HG03095 (cell line): ENCODE measurements around the gene RIPK4.

Experiments
- ATAC-seq: cut with Tn5 transposase; IDR thresholded peaks from one replicate; pipeline ENCODE4 v1.9.1; 2021; ENCODE audit warnings: moderate library complexity; ENCODE audit not compliant: unreplicated experiment

The RIPK4 gene

GRCh38 chr21:41766883-41767605 is at the start of gene RIPK4:
TSS of gene RIPK4 (minus strand) at chr21:41767052. CDS start at chr21:41767041, 11 bp downstream.
- no peak for ATAC-seq

- ATAC-seq, result no peak
Observed at GRCh38 chr21:41815652-41816582, 49.1 kb upstream of the RIPK4 start.

GRCh38 chr21:41813226-41813625 is 46.4 kb upstream of the RIPK4 start:
- ATAC-seq, result no peak

DNA sequence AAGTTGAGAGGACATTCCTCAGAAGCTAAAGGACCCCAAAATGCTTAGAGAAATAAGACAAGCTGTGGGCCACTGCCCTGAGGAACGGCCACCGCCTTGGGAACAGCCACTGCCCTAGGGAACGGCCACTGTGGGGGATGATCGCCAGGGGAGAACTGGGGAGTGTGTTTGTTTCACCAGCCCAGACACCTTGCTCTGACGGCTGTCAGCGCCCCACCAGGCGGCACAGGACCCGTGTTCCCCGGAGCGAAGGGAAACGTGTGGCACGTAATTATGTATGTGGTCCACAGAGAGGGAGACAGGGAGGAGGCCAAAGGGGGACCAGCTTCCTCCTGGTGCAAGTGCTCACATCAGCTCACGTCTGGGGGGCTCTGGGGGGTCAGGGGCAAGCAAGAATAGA is 45.8 kb upstream of the RIPK4 start:
- no peak for ATAC-seq

DNA sequence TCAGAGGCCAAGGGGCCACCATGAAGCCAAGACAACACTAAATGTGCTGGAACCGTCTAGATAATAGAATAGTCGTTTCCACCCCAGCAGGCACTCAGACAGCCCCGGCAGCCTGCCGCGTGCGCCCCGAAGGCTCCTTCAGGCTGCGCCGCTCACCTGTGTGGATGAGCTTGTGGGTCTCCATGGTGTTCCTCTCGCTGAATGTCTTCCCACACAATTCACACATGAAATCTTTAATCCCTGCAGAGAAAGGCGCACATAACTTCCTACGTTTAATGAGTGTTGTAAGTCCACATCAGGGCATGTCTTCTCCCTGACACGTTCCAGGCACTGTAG is 43.7 kb upstream of the RIPK4 start:
- no peak for ATAC-seq

DNA sequence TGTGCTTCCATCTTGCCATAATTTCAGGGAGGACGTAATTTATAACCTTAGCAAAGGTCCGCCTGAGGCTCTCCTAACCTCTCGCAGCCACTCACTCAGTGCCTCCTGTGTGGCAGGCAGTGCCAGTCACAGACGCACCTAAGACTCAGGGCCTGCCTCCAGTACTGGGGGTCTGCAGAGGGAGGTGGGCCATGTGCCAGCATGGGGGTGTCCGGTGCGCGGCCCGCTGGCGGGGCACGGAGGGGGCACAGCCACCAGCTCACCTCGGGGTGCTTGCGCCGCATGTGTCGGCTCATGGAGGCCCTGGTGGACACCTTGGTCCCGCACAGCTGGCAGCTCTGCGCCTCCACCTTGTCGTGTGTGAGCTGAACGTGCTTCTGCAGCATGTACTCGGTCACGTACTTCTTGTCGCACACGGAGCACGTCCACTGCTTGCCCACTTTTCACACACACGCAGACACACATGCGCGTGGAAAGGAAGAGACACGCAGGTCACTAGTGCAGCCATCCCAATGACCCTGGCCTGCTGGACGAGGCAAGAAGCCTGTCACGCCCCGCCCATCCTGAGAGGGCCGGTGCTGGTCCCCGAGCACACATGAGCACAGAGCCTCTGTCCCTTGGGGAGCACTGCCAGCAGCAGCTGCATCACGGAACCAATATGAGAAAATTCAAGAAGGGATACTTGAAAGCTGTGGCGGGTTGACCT is 43.2 kb upstream of the RIPK4 start:
- no peak for ATAC-seq

DNA sequence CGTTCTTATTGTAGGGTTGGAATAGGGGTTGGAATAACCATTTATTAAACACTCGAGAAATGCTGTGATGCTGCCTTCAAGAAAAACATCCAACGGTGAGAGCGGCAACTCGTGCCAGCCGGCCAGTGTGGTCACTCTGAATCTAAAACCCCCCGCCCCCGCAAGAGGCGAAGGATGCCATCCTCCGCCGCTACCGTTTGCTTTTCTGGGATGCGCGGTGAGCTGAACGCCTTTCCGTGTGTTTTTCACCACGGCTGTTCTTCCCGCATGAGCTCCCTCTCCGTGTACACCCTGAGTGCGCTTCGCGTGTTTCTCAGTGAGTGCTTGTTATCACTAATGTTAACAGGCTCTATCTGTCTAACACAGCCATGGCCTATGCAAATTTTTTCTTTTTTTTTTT is 42.0 kb upstream of the RIPK4 start:
- ATAC-seq, result no peak

GRCh38 chr21:41808094-41808493 is 41.2 kb upstream of the RIPK4 start:
- ATAC-seq, result no peak

DNA sequence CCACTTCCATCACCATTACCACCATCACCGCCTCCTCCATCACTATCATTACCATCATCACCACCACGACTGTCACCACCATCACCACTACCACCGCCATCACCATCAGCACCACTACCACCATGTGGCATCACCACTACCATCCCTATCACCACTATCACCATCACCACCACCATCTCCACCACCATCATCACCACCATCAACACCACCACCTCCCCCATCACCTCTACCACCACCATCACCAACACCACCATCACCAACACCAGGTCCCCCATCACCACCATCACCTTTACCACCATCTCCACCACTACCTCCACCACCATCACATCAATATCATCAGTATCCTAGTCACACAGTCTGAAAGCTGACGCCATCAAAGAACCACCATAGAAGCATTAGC is 39.9 kb upstream of the RIPK4 start:
- ATAC-seq, result no peak

DNA sequence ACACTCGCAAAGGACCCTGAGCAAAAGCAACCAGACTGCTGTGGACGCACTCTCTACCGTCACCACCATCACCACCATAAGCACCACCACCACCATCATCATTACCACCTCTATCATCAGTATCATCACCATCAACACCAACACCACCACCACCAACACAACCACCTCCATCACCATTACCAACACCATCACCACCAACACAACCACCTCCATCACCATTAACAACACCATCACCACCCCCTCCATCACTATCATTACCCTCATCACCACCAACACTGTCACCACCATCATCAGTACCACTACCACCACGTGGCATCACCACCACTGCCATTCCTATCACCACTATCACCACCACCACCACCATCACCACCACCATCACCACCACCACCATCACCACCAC is 38.8 kb upstream of the RIPK4 start:
- ATAC-seq, result no peak

DNA sequence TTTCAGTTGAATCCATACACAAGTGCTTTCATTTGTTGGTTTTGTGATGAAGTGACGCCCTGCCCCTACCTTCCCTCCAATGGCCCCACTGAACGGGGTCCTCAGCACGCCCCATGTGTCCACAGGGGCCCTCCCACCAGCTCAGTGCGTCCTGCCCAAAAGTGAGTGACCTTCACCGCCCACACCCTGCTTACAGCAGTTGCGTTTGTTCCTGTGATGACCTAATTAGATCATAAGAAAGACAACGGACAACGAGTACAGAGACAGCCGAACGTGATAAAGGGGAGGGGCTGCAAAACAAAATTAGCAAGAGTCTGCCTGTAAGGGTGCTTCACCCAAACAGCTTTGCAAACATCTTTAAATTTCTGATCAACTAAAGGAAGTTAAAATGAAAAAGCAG is 38.2 kb upstream of the RIPK4 start:
- no peak for ATAC-seq

DNA sequence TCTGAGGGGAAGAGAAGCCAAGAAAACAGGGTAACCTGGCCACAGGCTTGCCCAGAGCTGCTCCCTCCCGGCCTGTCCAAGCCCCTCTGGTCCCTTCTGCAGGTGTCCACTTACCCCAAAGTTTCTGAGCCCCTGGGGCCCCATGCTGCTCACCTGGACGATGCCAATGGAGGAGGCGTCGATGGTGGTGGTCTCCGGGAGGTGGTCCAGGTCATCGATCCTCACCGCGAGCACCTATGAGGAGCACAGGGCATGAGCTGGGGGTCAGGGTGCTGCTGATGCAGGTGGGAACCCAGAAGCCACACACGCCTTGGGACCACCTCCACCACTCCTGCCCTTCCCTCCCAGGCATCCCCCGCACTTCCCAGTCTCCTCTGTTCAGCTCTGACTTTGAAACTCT is 37.5 kb upstream of the RIPK4 start:
- no peak for ATAC-seq

DNA sequence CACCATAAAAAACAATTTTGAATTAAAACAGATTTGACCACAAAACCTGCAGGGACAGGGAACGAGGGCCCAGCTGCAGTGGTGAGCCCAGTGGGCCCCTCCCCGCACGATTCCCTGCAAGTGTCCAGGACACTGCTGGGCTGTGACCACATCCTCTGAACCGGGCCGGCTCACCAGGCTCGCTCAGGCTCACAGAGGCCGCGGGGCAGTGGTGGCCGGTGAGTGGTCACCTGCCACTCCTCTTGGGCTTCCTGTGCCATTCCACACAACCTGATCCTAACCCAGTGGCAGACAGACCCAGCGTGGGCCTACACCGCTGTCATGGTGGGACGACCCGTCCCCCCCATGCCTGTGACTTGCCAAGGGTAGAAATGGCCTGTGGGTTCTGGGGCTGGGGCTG is 36.5 kb upstream of the RIPK4 start:
- ATAC-seq, result no peak

DNA sequence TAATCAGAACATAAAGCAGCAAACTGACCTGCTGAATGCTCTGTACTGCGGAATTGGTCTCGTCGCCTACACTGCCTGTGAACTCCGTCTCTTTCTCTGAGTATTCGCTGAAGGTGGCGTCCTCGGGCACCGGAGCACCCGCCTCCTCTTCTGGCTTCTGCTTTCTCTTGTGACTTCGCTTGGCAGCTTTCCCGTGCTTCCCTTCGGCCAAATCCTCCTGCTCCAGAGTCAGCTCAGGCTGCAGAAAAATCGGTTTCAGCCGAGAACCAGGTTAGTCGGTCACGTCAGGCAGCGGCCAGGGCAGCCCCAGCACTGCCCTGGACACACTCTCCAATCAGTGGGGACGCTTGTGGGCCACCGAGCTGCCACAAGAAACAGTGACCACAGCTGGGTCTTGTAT is 35.8 kb upstream of the RIPK4 start:
- no peak for ATAC-seq

- ATAC-seq, result no peak
Observed at GRCh38 chr21:41802198-41802584, 35.3 kb upstream of the RIPK4 start.

- ATAC-seq, result no peak
Observed at GRCh38 chr21:41801321-41802197, 34.7 kb upstream of the RIPK4 start.

DNA sequence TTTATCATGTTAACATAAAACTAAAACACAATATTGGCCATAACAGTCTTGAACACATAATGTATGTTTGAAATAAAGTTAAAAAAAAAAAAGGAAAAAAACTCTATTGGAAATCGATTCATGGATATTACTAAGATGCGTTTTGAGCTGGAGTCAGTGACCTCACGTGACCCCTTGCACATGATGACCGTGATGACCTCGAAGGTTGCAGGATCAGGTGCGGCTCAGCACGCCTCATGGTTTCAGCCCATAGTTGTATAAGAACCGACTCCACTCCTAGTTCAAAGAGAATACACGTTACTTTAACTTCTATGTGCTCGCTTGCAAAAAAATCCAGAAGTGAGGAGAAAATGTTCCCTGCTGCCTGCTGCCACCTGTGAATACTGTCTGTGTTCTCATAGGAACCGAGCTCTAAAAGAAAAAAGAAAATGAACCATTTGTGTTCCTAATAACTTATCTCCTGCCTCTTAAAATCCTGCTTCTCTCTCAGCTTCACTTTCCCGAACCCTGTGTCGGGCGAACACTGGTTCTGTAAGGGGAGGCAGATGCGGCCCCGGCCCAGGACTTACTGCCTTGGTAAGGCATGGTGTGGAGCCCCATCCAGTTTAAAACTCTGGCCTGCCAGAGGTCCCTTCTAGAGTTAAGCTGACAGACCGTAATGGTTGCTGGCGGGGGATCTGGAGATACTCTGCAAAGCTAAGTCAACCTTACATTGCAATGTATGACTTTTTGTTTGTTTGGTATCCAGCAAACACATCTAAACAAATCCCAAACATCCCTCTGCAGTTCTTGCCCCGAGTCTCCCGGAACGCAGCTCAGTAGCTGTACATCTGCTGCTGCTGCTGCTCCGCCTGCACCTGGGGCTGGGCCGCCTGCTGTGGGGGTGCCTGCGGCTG is 33.8 kb upstream of the RIPK4 start:
- no peak for ATAC-seq

- ATAC-seq, result no peak
Observed at GRCh38 chr21:41799763-41800162, 32.9 kb upstream of the RIPK4 start.

DNA sequence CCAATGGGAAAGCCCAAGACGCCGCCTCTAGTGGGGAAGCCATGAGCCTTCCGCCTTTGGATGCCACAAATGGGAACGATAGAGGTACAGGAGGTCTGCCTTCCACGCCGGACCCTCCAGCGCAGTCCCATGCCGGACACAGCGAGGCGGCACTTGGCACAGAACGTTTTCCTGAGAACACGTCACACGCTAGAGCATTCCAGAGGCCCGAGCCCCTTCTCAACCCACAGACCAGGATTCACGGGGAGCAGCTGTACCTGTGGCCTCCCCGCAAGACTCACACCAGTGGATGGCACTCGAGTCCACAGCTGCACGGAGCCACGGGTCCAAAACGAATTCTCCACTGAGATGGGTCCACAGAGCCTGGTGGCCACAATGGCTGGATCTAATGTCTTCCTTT is 31.5 kb upstream of the RIPK4 start:
- ATAC-seq, result no peak
